HepG2 (cell line): Measurements from ENCODE around the gene PCBD1. TPM values are rescaled to one million over a fixed set of nuclear protein-coding genes. Genes with fewer than 3 reads are reported as not detected.

Experiments
- MAF1 ChIP-seq: sonication (generic); formaldehyde crosslinking; IDR thresholded peaks from 2 replicates; pipeline ENCODE4 v1.5.0; 2020; ENCODE audit warnings: missing genetic modification reagents, borderline replicate concordance
- MAFK ChIP-seq, 2 experiments: IDR thresholded peaks in 1 of 2; conservative IDR thresholded peaks in 1 of 2; 2 replicates each; pipeline ENCODE4 v1.6.1; 2011; ENCODE audit warnings: improper control_type of control experiment in 2 of 2, low read length in 2 of 2
- MBD4 ChIP-seq: IDR thresholded peaks from 2 replicates; pipeline ENCODE4 v1.6.1; 2012; ENCODE audit warnings: low read length, inconsistent platforms, borderline replicate concordance
- MIER2 ChIP-seq: IDR thresholded peaks from 2 replicates; pipeline ENCODE4 v1.6.1; 2016; ENCODE audit warnings: missing biosample characterization, missing genetic modification reagents
- MIXL1 ChIP-seq: IDR thresholded peaks from 2 replicates; pipeline ENCODE4 v1.6.1; 2016
- RORA ChIP-seq: sonication (generic); formaldehyde crosslinking; IDR thresholded peaks from 2 replicates; pipeline ENCODE4 v1.5.0; 2020; ENCODE audit warnings: mild to moderate bottlenecking, missing genetic modification reagents, moderate library complexity
- SOX5 ChIP-seq: IDR thresholded peaks from 2 replicates; pipeline ENCODE4 v1.6.1; 2016; ENCODE audit warnings: borderline replicate concordance
- SRF ChIP-seq: IDR thresholded peaks from 2 replicates; pipeline ENCODE4 v1.6.1; 2011; ENCODE audit warnings: mild to moderate bottlenecking, low read depth, low read length, moderate library complexity
- STAG1 ChIP-seq: sonication (generic); formaldehyde crosslinking; IDR thresholded peaks from 2 replicates; pipeline ENCODE4 v1.4.0; 2020; ENCODE audit warnings: missing genetic modification reagents
- THAP11 ChIP-seq: IDR thresholded peaks from 2 replicates; pipeline ENCODE4 v1.6.1; 2016; ENCODE audit warnings: missing biosample characterization, missing genetic modification reagents
- ZFX ChIP-seq: sonication (generic); formaldehyde crosslinking; IDR thresholded peaks from 2 replicates; pipeline ENCODE4 v1.4.0; 2020; ENCODE audit warnings: mild to moderate bottlenecking, low read depth, missing genetic modification reagents, moderate library complexity
- ZIK1 ChIP-seq: sonication (generic); formaldehyde crosslinking; IDR thresholded peaks from 2 replicates; pipeline ENCODE4 v1.5.0; 2020; ENCODE audit warnings: mild to moderate bottlenecking, low read depth, missing genetic modification reagents, borderline replicate concordance
- ZNF331 ChIP-seq: sonication (generic); formaldehyde crosslinking; IDR thresholded peaks from 2 replicates; pipeline ENCODE4 v1.4.0; 2020; ENCODE audit warnings: missing genetic modification reagents
- ZNF430 ChIP-seq: sonication (generic); formaldehyde crosslinking; IDR thresholded peaks from 2 replicates; pipeline ENCODE4 v1.9.0; 2021; ENCODE audit warnings: mild to moderate bottlenecking, missing genetic modification reagents
- ZNF468 ChIP-seq: sonication (generic); formaldehyde crosslinking; IDR thresholded peaks from 2 replicates; pipeline ENCODE4 v1.8.0; 2022; ENCODE audit warnings: mild to moderate bottlenecking, moderate library complexity, missing genetic modification reagents
- ZNF567 ChIP-seq: sonication (generic); formaldehyde crosslinking; IDR thresholded peaks from 2 replicates; pipeline ENCODE4 v1.8.1; 2023; ENCODE audit warnings: mild to moderate bottlenecking, missing genetic modification reagents, borderline replicate concordance
- ZNF660 ChIP-seq: sonication (generic); formaldehyde crosslinking; IDR thresholded peaks from 2 replicates; pipeline ENCODE4 v1.5.1; 2020; ENCODE audit warnings: mild to moderate bottlenecking, low read depth, missing genetic modification reagents, borderline replicate concordance
- ZNF788 ChIP-seq: sonication (generic); formaldehyde crosslinking; IDR thresholded peaks from 2 replicates; pipeline ENCODE4 v1.5.0; 2020; ENCODE audit warnings: mild to moderate bottlenecking, missing genetic modification reagents, borderline replicate concordance
- polyA plus RNA-seq, 8 experiments: library from polyadenylated mRNA; depleted of rRNA in 3 of 8; stranded (reverse) in 7 of 8; unstranded in 1 of 8; fragments of >200 nt; fragmentation: Illumina TruSeq in 4 of 8; extraction: Trizol in 4 of 8; gene quantifications; 2 replicates each; pipeline versions ENCODE4 v1.2.1 to v1.2.3, GENCODE V29; 2011 to 2016; ENCODE audit warnings: low read depth in 4 of 8, missing spikeins in 1 of 8, mixed read lengths in 1 of 8; ENCODE audit not compliant: insufficient read depth in 1 of 8
- total RNA-seq, 5 experiments: library from RNA; depleted of rRNA; stranded (reverse); fragments of >200 nt; fragmentation: Illumina TruSeq; extraction: Trizol; gene quantifications; 2 replicates each; pipeline ENCODE4 v1.2.3, GENCODE V29; 2016; ENCODE audit warnings: low read depth in 1 of 5
- TF ChIP-seq, protein P1 (sequence below): sonication (generic); formaldehyde crosslinking; IDR thresholded peaks from 2 replicates; pipeline ENCODE4 v1.8.1; 2023; ENCODE audit warnings: mild to moderate bottlenecking, missing genetic modification reagents
- TF ChIP-seq, protein P2 (sequence below): sonication (generic); formaldehyde crosslinking; IDR thresholded peaks from 2 replicates; pipeline ENCODE4 v1.8.1; 2023; ENCODE audit warnings: mild to moderate bottlenecking, moderate library complexity, missing genetic modification reagents
- TF ChIP-seq, protein P3 (sequence below): IDR thresholded peaks from 2 replicates; pipeline ENCODE4 v1.6.1; 2012; ENCODE audit warnings: low read length, improper control_type of control experiment
- TF ChIP-seq, protein P4 (sequence below): sonication (generic); formaldehyde crosslinking; IDR thresholded peaks from 2 replicates; pipeline ENCODE4 v1.4.0; 2020; ENCODE audit warnings: mild to moderate bottlenecking, low read depth, missing genetic modification reagents

The PCBD1 gene
- total and polyA plus RNA-seq, 2 of the 13 experiments (the other 11 are each of a cell fraction or from before 2014, with no cell fraction given): 95.3 to 168 TPM

DNA sequence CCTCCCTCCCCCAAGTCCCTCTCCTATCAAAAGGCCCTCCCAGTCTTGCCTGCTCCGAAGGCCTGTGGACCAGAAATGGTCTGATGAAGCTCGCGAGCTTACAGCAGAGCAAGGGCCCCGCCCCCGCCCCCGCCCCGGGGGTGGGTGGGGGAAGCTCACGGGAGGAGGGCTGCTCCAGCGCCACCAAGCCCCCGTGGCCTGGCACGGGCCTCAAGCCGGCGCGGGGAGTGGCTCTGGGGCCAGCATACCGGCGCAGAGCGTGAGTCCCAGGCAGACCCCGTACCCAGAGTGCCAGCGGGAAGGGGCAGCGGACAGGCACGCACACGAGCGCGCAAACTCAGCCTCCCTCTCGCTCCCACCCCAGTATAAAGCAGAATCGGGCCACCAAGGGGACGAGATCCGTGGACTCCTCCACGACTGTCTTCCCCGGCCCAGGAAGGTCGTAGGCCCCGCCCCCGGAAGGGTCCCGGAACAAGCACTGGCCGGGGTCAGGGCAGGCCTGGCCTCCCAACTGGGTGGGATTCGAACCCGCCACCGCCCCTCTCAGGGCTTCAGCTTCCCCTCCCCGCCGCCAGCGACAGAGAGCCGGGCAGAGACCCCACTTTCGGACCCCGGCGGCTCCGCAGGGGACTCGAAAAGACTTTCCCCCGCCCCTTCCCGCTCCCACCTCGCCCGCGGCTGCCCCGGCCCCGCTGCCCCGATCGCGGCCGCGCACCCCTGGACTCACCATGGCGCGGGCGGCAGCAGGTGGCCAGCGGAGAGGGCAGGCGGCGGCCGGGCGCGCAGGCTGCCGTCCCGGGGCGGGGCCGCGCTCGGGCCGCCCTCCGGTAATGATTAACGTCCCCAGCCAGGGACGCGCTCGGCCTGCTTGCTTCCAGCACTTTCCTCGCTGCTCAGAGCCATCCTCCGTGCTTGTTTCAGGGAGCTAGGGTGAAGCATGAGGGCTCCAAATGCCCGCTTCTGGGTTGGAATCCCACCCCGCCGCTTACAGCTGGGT is at the start of gene PCBD1 (continued):
- TF ChIP-seq, protein P1, sequence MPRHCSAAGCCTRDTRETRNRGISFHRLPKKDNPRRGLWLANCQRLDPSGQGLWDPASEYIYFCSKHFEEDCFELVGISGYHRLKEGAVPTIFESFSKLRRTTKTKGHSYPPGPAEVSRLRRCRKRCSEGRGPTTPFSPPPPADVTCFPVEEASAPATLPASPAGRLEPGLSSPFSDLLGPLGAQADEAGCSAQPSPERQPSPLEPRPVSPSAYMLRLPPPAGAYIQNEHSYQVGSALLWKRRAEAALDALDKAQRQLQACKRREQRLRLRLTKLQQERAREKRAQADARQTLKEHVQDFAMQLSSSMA (CRISPR knock-in tag): 0 out of 2 replicates have a peak, but pooled peaks have one; percentile 43
- TF ChIP-seq ZNF567 (CRISPR knock-in tag): peak; percentile 59; the same call in 1 of the 2 replicates
- no peak for TF ChIP-seq MIER2 (CRISPR knock-in tag)
- TF ChIP-seq, protein P2, sequence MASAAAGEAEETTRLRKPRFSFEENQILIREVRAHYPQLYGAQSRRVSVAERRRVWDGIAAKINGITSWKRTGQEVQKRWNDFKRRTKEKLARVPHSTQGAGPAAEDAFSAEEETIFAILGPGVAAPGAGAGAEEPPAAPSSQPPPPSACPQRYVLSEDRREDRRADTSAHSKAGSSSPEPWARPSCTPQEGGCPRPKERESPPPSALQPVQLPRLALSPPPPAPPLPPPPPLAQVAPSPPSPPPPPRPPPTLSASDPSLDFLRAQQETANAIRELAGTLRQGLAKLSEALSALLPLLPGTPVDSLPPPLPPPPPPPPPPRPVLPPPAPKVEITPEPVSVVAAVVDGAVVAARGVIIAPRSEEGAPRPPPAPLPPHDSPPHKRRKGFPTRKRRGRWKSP (CRISPR knock-in tag): peak; percentile 82
- no peak for TF ChIP-seq MAFK (conservative IDR thresholded peaks at IDR 0.05 in 1 of 2, IDR thresholded peaks at IDR 0.05 in 1 of 2; ENCODE audit: low read length in 2 of 2)
- TF ChIP-seq ZFX (CRISPR knock-in tag): peak; percentile 93
- TF ChIP-seq MBD4: no peak
- peak; percentile 52 for TF ChIP-seq ZNF331 (CRISPR knock-in tag)
- TF ChIP-seq ZNF430: 0 out of 2 replicates have a peak, but pooled peaks have one; percentile 29
- peak; percentile 90; the same call in 1 of the 2 replicates for TF ChIP-seq ZNF788
- TF ChIP-seq SOX5 (CRISPR knock-in tag): 0 out of 2 replicates have a peak, but pooled peaks have one; percentile 11
- no peak for TF ChIP-seq RORA (CRISPR knock-in tag)
- TF ChIP-seq MIXL1 (CRISPR knock-in tag): no peak
- TF ChIP-seq STAG1 (CRISPR knock-in tag): no peak
- TF ChIP-seq ZIK1 (CRISPR knock-in tag): 0 out of 2 replicates have a peak, but pooled peaks have one; percentile 26
- TF ChIP-seq, protein P3, sequence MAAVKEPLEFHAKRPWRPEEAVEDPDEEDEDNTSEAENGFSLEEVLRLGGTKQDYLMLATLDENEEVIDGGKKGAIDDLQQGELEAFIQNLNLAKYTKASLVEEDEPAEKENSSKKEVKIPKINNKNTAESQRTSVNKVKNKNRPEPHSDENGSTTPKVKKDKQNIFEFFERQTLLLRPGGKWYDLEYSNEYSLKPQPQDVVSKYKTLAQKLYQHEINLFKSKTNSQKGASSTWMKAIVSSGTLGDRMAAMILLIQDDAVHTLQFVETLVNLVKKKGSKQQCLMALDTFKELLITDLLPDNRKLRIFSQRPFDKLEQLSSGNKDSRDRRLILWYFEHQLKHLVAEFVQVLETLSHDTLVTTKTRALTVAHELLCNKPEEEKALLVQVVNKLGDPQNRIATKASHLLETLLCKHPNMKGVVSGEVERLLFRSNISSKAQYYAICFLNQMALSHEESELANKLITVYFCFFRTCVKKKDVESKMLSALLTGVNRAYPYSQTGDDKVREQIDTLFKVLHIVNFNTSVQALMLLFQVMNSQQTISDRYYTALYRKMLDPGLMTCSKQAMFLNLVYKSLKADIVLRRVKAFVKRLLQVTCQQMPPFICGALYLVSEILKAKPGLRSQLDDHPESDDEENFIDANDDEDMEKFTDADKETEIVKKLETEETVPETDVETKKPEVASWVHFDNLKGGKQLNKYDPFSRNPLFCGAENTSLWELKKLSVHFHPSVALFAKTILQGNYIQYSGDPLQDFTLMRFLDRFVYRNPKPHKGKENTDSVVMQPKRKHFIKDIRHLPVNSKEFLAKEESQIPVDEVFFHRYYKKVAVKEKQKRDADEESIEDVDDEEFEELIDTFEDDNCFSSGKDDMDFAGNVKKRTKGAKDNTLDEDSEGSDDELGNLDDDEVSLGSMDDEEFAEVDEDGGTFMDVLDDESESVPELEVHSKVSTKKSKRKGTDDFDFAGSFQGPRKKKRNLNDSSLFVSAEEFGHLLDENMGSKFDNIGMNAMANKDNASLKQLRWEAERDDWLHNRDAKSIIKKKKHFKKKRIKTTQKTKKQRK: no peak
- TF ChIP-seq, protein P4, sequence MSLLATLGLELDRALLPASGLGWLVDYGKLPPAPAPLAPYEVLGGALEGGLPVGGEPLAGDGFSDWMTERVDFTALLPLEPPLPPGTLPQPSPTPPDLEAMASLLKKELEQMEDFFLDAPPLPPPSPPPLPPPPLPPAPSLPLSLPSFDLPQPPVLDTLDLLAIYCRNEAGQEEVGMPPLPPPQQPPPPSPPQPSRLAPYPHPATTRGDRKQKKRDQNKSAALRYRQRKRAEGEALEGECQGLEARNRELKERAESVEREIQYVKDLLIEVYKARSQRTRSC (CRISPR knock-in tag): 0 out of 2 replicates have a peak, but pooled peaks have one; percentile 54
- peak; percentile 36; the same call in 1 of the 2 replicates for TF ChIP-seq THAP11
- no peak for TF ChIP-seq ZNF468 (CRISPR knock-in tag)
- no peak for TF ChIP-seq MAF1 (CRISPR knock-in tag)
- TF ChIP-seq ZNF660 (CRISPR knock-in tag): 0 out of 2 replicates have a peak, but pooled peaks have one; percentile 70
- no peak for TF ChIP-seq SRF
